Muscle of leg (tissue), 11 donors: ENCODE data around the gene KIF3C. TPM values are rescaled to one million over a fixed set of nuclear protein-coding genes. Genes with fewer than 3 reads are reported as not detected.

Source experiments
- DNase-seq: peaks from one replicate; pipeline ENCODE4 v3.0.0; 2013
- H3K27ac ChIP-seq: one replicate; pipeline ENCODE4 v1.5.1; 2013; ENCODE audit warnings: mild to moderate bottlenecking, low read length, control low read depth
- H3K27me3 ChIP-seq: one replicate; pipeline ENCODE4 v1.6.1; 2013; ENCODE audit warnings: low read length; ENCODE audit not compliant: control insufficient read depth, insufficient read depth
- H3K36me3 ChIP-seq: one replicate; pipeline ENCODE4 v1.6.1; 2013; ENCODE audit warnings: low read length; ENCODE audit not compliant: control insufficient read depth, insufficient read depth
- H3K4me1 ChIP-seq: one replicate; pipeline ENCODE4 v1.6.1; 2013; ENCODE audit warnings: low read length; ENCODE audit not compliant: control insufficient read depth, insufficient read depth
- H3K4me3 ChIP-seq: one replicate; pipeline ENCODE4 v1.5.1; 2013; ENCODE audit warnings: low read length, control low read depth
- H3K9me3 ChIP-seq: replicated peaks from 2 replicates; pipeline ENCODE4 v1.6.1; 2013; ENCODE audit warnings: low read depth, low read length; ENCODE audit not compliant: control insufficient read depth
- WGBS: methylation state at CpG from one replicate; pipeline ENCODE4 v1.1.5; 2013; ENCODE audit warnings: missing lambda C conversion rate; ENCODE audit not compliant: insufficient coverage; 5-methylcytosine and 5-hydroxymethylcytosine counted together
- polyA plus RNA-seq, 8 donors: library from polyadenylated mRNA; unstranded; fragments of 120-200 nt; gene quantifications; one replicate each; pipeline versions ENCODE4 v1.2.1 to v1.2.3, GENCODE V29; 2013; ENCODE audit warnings: inconsistent platforms in 1 of 8, low replicate concordance in 1 of 8; ENCODE audit not compliant: insufficient read length in 8 of 8, insufficient read depth in 1 of 8
- total RNA-seq: library from RNA; stranded (reverse); fragments of 120-200 nt; gene quantifications from one replicate; pipeline ENCODE4 v1.2.4, GENCODE V29; 2013

Gene KIF3C
- total and polyA plus RNA-seq, 9 donors = 3.5 to 16.4 (median 8.7) TPM

GRCh38 chr2:25954199-25954752 lies 28.0 kb downstream of the KIF3C start:
- WGBS = 86% methylated on average over 19 of the region's 21 CpGs
- Histone ChIP-seq H3K27ac (no peak overlapping the region), H3K4me3 (no peak overlapping the region), H3K4me1 (peaks cover 3% of the 10 kb centered on the region), H3K36me3 (peaks cover 3% of the 10 kb centered on the region), H3K9me3 (no peaks in the 10 kb centered on the region), H3K27me3 (no peaks in the 10 kb centered on the region)
- DNase-seq = no peak

- H3K36me3 ChIP-seq = peaks cover 3% of the 10 kb centered on the region
- no peaks in the 10 kb centered on the region for H3K27me3 ChIP-seq
- H3K4me3 ChIP-seq = no peak overlapping the region
- H3K27ac ChIP-seq = no peak overlapping the region
- H3K9me3 ChIP-seq = no peaks in the 10 kb centered on the region
- H3K4me1 ChIP-seq = peaks cover 3% of the 10 kb centered on the region
- DNase-seq = peak; percentile 81
- 58% methylated on average over 5 of the region's 11 CpGs for WGBS
These were observed 31.2 kb downstream of the KIF3C start for GRCh38 chr2:25951071-25951547.

GRCh38 chr2:25948437-25948836 lies 33.9 kb downstream of the KIF3C start:
- Histone ChIP-seq H3K27me3 (no peaks in the 10 kb centered on the region), H3K4me1 (no peaks in the 10 kb centered on the region), H3K9me3 (no peaks in the 10 kb centered on the region), H3K36me3 (peaks cover 3% of the 10 kb centered on the region), H3K4me3 (no peak overlapping the region), H3K27ac (no peak overlapping the region)
- 82% methylated on average over 1 of the region's 2 CpGs for WGBS
- DNase-seq = no peak

- H3K27me3 ChIP-seq = no peaks in the 10 kb centered on the region
These were observed 41.3 kb downstream of the KIF3C start for GRCh38 chr2:25941042-25941441.

GRCh38 chr2:25939257-25939668 lies 43.0 kb downstream of the KIF3C start:
- no peaks in the 10 kb centered on the region for H3K27me3 ChIP-seq
- H3K4me3 ChIP-seq = no peak overlapping the region
- H3K9me3 ChIP-seq = no peaks in the 10 kb centered on the region
- DNase-seq = no peak
- WGBS = 69% methylated on average over 7 of the region's 8 CpGs
- H3K4me1 ChIP-seq = peaks cover 3% of the 10 kb centered on the region
- H3K36me3 ChIP-seq = no peaks in the 10 kb centered on the region
- H3K27ac ChIP-seq = no peak overlapping the region

More at GRCh38 chr2:25941042-25941441, 41.3 kb downstream of the KIF3C start:
- 93% methylated on average over 4 of the region's 4 CpGs for WGBS
- Histone ChIP-seq H3K27ac (no peak overlapping the region), H3K36me3 (no peaks in the 10 kb centered on the region), H3K4me1 (peaks cover 3% of the 10 kb centered on the region), H3K4me3 (no peak overlapping the region), H3K9me3 (no peaks in the 10 kb centered on the region)
- no peak for DNase-seq

GRCh38 chr2:25938345-25938744 lies 44.0 kb downstream of the KIF3C start:
- 81% methylated on average over 3 of the region's 6 CpGs for WGBS
- Histone ChIP-seq H3K27ac (no peak overlapping the region), H3K36me3 (no peaks in the 10 kb centered on the region), H3K4me3 (no peak overlapping the region), H3K9me3 (no peaks in the 10 kb centered on the region), H3K27me3 (no peaks in the 10 kb centered on the region), H3K4me1 (peaks cover 3% of the 10 kb centered on the region)
- no peak for DNase-seq

- H3K9me3 ChIP-seq = no peaks in the 10 kb centered on the region
- H3K4me1 ChIP-seq = peaks cover 3% of the 10 kb centered on the region
- WGBS = 81% methylated on average over 5 of the region's 7 CpGs
- DNase-seq = no peak
- H3K27me3 ChIP-seq = no peaks in the 10 kb centered on the region
- no peaks in the 10 kb centered on the region for H3K36me3 ChIP-seq
- H3K4me3 ChIP-seq = no peak overlapping the region
- H3K27ac ChIP-seq = no peak overlapping the region
These were observed 45.3 kb downstream of the KIF3C start for GRCh38 chr2:25936889-25937545.

- no peaks in the 10 kb centered on the region for H3K9me3 ChIP-seq
- WGBS = no CpG with 5 or more reads among the region's 2 CpGs
- no peaks in the 10 kb centered on the region for H3K27me3 ChIP-seq
- no peak for DNase-seq
- H3K36me3 ChIP-seq = peaks cover 7% of the 10 kb centered on the region
- H3K4me3 ChIP-seq = no peak overlapping the region
- H3K4me1 ChIP-seq = no peaks in the 10 kb centered on the region
- H3K27ac ChIP-seq = no peak overlapping the region
These were observed 48.7 kb downstream of the KIF3C start for GRCh38 chr2:25933622-25934021.

GRCh38 chr2:25929789-25930473 lies 52.4 kb downstream of the KIF3C start:
- H3K4me1 ChIP-seq = no peaks in the 10 kb centered on the region
- WGBS = 96% methylated on average over 5 of the region's 14 CpGs
- H3K36me3 ChIP-seq = peaks cover 16% of the 10 kb centered on the region
- H3K27me3 ChIP-seq = no peaks in the 10 kb centered on the region
- DNase-seq = no peak
- no peak overlapping the region for H3K27ac ChIP-seq
- no peak overlapping the region for H3K4me3 ChIP-seq
- no peaks in the 10 kb centered on the region for H3K9me3 ChIP-seq

GRCh38 chr2:25928668-25929067 lies 53.6 kb downstream of the KIF3C start:
- no peaks in the 10 kb centered on the region for H3K4me1 ChIP-seq
- no peaks in the 10 kb centered on the region for H3K27me3 ChIP-seq
- WGBS = 91% methylated on average over 15 of the region's 18 CpGs

More at GRCh38 chr2:25928668-25929067, 53.6 kb downstream of the KIF3C start:
- Histone ChIP-seq H3K36me3 (peaks cover 16% of the 10 kb centered on the region), H3K27ac (no peak overlapping the region), H3K9me3 (no peaks in the 10 kb centered on the region), H3K4me3 (no peak overlapping the region)
- DNase-seq = no peak
